HUES48 (cell line): Measurements from ENCODE around the gene NRGN.

Experiments
- H3K27ac ChIP-seq: one replicate; pipeline ENCODE4 v1.7.0; 2013; ENCODE audit warnings: low read depth, low read length, inconsistent platforms
- H3K27me3 ChIP-seq: 2 replicates; pipeline ENCODE4 v1.6.1; 2013; ENCODE audit warnings: mild to moderate bottlenecking, low read length; ENCODE audit not compliant: control insufficient read depth, insufficient read depth
- H3K36me3 ChIP-seq: 2 replicates; pipeline ENCODE4 v1.6.1; 2013; ENCODE audit warnings: low read length; ENCODE audit not compliant: control insufficient read depth, insufficient read depth
- H3K4me1 ChIP-seq: 2 replicates; pipeline ENCODE4 v1.6.1; 2013; ENCODE audit warnings: mild to moderate bottlenecking, low read length; ENCODE audit not compliant: control insufficient read depth, insufficient read depth
- H3K4me3 ChIP-seq: 2 replicates; pipeline ENCODE4 v1.5.1; 2013; ENCODE audit warnings: mild to moderate bottlenecking, low read depth, low read length
- H3K9ac ChIP-seq: 2 replicates; pipeline ENCODE4 v1.6.1; 2013; ENCODE audit warnings: mild to moderate bottlenecking, low read depth, low read length, moderate library complexity
- H3K9me3 ChIP-seq: 2 replicates; pipeline ENCODE4 v1.6.1; 2013; ENCODE audit warnings: low read length; ENCODE audit not compliant: control insufficient read depth, insufficient read depth

The NRGN gene

GRCh38 chr11:124758355-124759265, 18.9 kb downstream of the NRGN start:
- H3K4me3 ChIP-seq = peak overlapping the region; percentile 57
- H3K4me1 ChIP-seq = peaks cover 40% of the 10 kb centered on the region

GRCh38 chr11:124759266-124760204, 19.8 kb downstream of the NRGN start:
- H3K4me1 ChIP-seq = peaks cover 40% of the 10 kb centered on the region
- no peak overlapping the region for H3K9ac ChIP-seq
- peaks cover 86% of the 10 kb centered on the region for H3K27me3 ChIP-seq
- H3K9me3 ChIP-seq = no peaks in the 10 kb centered on the region
- H3K36me3 ChIP-seq = peaks cover 3% of the 10 kb centered on the region; the same call in 1 of the 2 replicates
- no peak overlapping the region for H3K27ac ChIP-seq
- H3K4me3 ChIP-seq = peak overlapping the region; percentile 57

More at GRCh38 chr11:124758355-124759265, 18.9 kb downstream of the NRGN start:
- H3K9me3 ChIP-seq = no peaks in the 10 kb centered on the region
- H3K36me3 ChIP-seq = no peaks in the 10 kb centered on the region
- no peak overlapping the region for H3K9ac ChIP-seq
- no peak overlapping the region for H3K27ac ChIP-seq
- H3K27me3 ChIP-seq = peaks cover 95% of the 10 kb centered on the region

GRCh38 chr11:124760205-124760652, 20.5 kb downstream of the NRGN start:
- Histone ChIP-seq H3K4me3 (no peak overlapping the region), H3K27me3 (peaks cover 79% of the 10 kb centered on the region), H3K36me3 (peaks cover 10% of the 10 kb centered on the region; the same call in 1 of the 2 replicates), H3K9ac (no peak overlapping the region), H3K27ac (no peak overlapping the region), H3K9me3 (no peaks in the 10 kb centered on the region), H3K4me1 (peaks cover 40% of the 10 kb centered on the region)

GRCh38 chr11:124760806-124761205, 21.1 kb downstream of the NRGN start:
- Histone ChIP-seq H3K9ac (no peak overlapping the region), H3K27me3 (peaks cover 73% of the 10 kb centered on the region), H3K4me1 (peaks cover 40% of the 10 kb centered on the region), H3K36me3 (peaks cover 15% of the 10 kb centered on the region; the same call in 1 of the 2 replicates), H3K27ac (no peak overlapping the region), H3K9me3 (no peaks in the 10 kb centered on the region), H3K4me3 (no peak overlapping the region)

- H3K27ac ChIP-seq = no peak overlapping the region
- peaks cover 22% of the 10 kb centered on the region for H3K36me3 ChIP-seq
- H3K4me1 ChIP-seq = peaks cover 36% of the 10 kb centered on the region
- H3K27me3 ChIP-seq = peaks cover 66% of the 10 kb centered on the region
- no peaks in the 10 kb centered on the region for H3K9me3 ChIP-seq
- H3K9ac ChIP-seq = no peak overlapping the region
- peak overlapping the region; percentile 55 for H3K4me3 ChIP-seq
Observed at GRCh38 chr11:124761301-124762104, 21.8 kb downstream of the NRGN start.

GRCh38 chr11:124762105-124762623, 22.4 kb downstream of the NRGN start, which contains the start of gene ESAM:
Gene ESAM (minus strand): TSS chr11:124762290. CDS start chr11:124762154, 136 bp downstream.
- H3K27me3 ChIP-seq = peaks cover 60% of the 10 kb centered on the region
- H3K36me3 ChIP-seq = peaks cover 28% of the 10 kb centered on the region
- no peak within 1 kb of the TSS for H3K27ac ChIP-seq
- H3K4me1 ChIP-seq = peaks cover 32% of the 10 kb centered on the region
- H3K9me3 ChIP-seq = no peaks in the 10 kb centered on the region
- H3K9ac ChIP-seq = no peak within 1 kb of the TSS
- H3K4me3 ChIP-seq = peak within 1 kb of the TSS; percentile 55

GRCh38 chr11:124762624-124763155, 22.9 kb downstream of the NRGN start:
- H3K9ac ChIP-seq = no peak overlapping the region
- peaks cover 55% of the 10 kb centered on the region for H3K27me3 ChIP-seq
- H3K36me3 ChIP-seq = peaks cover 33% of the 10 kb centered on the region
- peaks cover 32% of the 10 kb centered on the region for H3K4me1 ChIP-seq
- no peaks in the 10 kb centered on the region for H3K9me3 ChIP-seq
- peak overlapping the region; percentile 55 for H3K4me3 ChIP-seq
- H3K27ac ChIP-seq = no peak overlapping the region

- Histone ChIP-seq H3K9ac (no peak overlapping the region), H3K4me3 (peak overlapping the region; percentile 55), H3K9me3 (no peaks in the 10 kb centered on the region), H3K4me1 (peaks cover 32% of the 10 kb centered on the region), H3K27me3 (peaks cover 48% of the 10 kb centered on the region), H3K27ac (no peak overlapping the region), H3K36me3 (peaks cover 40% of the 10 kb centered on the region)
Observed at GRCh38 chr11:124763156-124763947, 23.6 kb downstream of the NRGN start.

GRCh38 chr11:124766156-124766555, 26.4 kb downstream of the NRGN start:
- peaks cover 7% of the 10 kb centered on the region for H3K4me1 ChIP-seq
- no peaks in the 10 kb centered on the region for H3K9me3 ChIP-seq
- H3K27ac ChIP-seq = no peak overlapping the region
- H3K36me3 ChIP-seq = peaks cover 60% of the 10 kb centered on the region
- H3K27me3 ChIP-seq = peaks cover 20% of the 10 kb centered on the region
- no peak overlapping the region for H3K4me3 ChIP-seq
- H3K9ac ChIP-seq = no peak overlapping the region
